DMS153 treated with DMSO at 0.1 percent for 48 hours (cell line): ENCODE data around the gene TBL1X.
A peak's percentile ranks its signal among the peaks of the same experiment; 100 is the strongest.
"Not testable (repeated sequence)": the region's sequence is repeated elsewhere in the genome, so short reads cannot be mapped to it uniquely, and the experiment has no call there.

ENCODE experiments used
- DNase-seq: peaks from one replicate; lab custom pipeline; 2025; ENCODE audit not compliant: unreplicated experiment; lab: John Stamatoyannopoulos, UW

TBL1X gene

DNA sequence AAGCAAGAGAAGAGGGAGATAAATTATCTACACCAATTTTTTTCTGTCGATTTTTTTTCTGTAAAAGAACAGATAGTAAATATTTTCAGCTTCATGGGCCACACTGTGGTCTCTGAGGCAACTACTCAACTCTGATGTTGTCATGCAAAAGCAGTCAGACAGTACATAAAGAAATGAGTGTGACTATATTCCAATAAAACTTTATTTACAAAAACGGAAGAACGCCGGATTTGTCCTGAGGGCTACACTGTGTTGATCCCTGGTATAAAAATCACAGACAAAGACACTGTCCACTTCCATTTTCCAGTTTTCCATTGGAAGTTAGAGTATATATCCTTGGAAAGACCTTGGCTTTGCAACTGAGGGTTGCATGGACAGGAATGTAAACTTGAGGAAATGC lies 282.8 kb downstream of the TBL1X start:
- DNase-seq = no peak

DNA sequence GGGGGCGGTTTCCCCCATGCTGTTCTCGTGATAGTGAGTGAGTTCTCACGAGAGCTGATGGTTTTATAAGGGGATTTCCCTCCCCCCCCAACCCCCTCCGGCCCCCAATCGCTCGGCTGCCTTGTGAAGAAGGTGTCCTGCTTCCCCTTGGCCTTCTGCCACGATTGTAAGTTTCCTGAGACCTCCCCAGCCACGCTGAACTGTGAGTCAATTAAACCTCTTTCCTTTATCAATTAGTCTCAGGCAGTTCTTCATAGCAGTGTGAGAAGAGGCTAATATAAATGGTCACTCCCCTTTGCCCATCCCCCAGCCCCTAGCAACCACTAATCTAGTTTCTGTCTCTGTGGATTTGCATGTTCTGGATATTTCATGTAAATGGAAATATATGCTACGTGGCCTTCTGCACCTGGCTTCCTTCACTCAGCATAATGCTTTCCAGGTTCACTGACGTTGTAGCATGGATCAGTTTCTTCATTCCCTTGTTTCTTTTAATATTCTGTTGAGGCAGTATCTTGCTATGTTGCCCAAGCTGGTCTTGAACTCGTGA lies 284.4 kb downstream of the TBL1X start:
- DNase-seq = no peak

- no peak for DNase-seq
Observed at GRCh38 chrX:9757366-9757765, 292.5 kb downstream of the TBL1X start.

GRCh38 chrX:9758021-9758638 lies 293.3 kb downstream of the TBL1X start:
- no peak for DNase-seq

- DNase-seq = no peak
Observed at GRCh38 chrX:9759337-9759736, 294.5 kb downstream of the TBL1X start.

GRCh38 chrX:9765072-9765736 lies 300.3 kb downstream of the TBL1X start:
- DNase-seq = no peak

DNA sequence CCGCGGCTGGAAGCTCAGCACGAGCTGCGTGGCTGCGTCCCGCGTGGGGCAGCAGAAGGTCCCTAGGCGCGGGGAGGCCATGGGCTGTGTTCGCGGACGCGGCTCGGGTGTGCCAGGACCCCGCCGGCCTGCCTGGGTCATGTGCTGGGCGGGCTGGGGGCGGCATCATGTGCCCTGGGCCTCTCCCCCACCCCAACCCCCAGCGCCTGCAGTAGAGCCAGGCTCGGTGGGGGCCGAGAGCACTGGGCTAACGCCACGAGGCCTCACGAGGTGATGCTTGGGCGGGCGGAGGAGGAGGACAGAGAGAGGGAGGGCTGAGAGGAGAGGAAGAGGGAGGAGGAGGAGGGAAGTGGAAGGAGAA lies 300.9 kb downstream of the TBL1X start, which contains the start of gene GPR143:
Gene GPR143, minus strand, starts transcription at position 111 of the 361 bp plus-strand sequence. Its CDS starts 30 bp downstream, at position 81.
- no peak for DNase-seq

- DNase-seq = no peak
Observed at GRCh38 chrX:9767375-9767774, 302.5 kb downstream of the TBL1X start.

- not testable (repeated sequence) for DNase-seq
Observed at GRCh38 chrX:9768321-9768839, 303.5 kb downstream of the TBL1X start.

DNA sequence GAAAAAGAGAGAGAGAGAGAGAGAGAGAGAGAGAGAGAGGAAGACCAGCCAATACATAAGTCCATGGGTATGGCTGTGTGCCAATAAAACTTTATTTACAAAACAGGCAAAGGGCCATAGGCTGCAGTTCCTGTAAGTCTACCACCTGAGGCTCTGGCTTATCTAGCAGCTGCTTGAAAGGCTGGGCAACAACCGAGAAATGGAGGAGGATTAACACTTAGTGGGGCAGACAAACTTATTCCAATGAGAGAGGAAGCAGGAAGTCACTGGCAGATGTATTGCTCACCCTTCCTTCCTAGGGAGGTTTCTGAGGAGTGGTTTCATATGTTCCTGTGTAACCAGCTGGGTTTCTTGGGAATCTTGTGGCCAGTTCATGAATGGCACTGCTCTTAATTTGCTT lies 305.5 kb downstream of the TBL1X start:
- no peak for DNase-seq

- DNase-seq = no peak
Observed at GRCh38 chrX:9772943-9773342, 308.1 kb downstream of the TBL1X start.

- DNase-seq = no peak
Observed at GRCh38 chrX:9775930-9776329, 311.1 kb downstream of the TBL1X start.

GRCh38 chrX:9781941-9782340 lies 317.1 kb downstream of the TBL1X start:
- DNase-seq = no peak

GRCh38 chrX:9784332-9784731 lies 319.5 kb downstream of the TBL1X start:
- DNase-seq = no peak

DNA sequence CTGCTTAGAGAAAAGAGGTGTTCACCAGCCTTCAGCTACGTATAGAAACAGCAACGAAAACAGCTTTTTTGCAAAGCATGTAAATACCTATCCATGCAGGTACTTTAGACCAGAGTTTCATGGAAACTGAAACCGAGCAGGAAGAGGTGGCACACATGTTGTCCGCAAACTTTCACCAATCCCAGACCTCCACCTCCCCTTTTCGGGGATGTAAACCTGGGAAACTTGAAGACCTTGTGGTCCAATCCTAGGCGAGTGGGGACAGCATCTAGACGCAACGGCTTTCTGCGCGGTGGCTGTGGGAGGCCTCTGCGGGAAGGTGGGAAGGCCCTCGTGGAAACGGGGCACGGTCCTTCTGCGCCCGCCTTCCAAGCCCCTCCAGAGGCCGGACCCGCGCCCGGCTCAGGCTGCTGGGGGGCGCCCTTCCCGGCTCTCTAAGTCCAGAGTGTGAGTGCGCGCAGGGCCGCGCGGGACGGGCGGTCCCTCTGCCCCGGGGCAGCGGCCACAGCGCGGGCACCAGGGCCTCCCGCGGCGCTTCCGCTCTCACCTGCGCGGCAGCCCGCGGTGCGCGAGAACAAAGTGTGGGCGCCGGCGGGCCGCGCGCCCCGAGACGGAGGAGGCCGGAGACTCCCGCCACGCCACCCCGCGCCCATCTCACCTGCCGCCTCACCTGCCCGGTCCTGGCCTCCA lies 320.5 kb downstream of the TBL1X start:
- DNase-seq = no peak

GRCh38 chrX:9785944-9786797 lies 321.3 kb downstream of the TBL1X start, which contains the start of gene SHROOM2:
TSS of gene SHROOM2 (plus strand) at chrX:9786429. CDS start at chrX:9786546, 117 bp downstream.
- no peak for DNase-seq

DNA sequence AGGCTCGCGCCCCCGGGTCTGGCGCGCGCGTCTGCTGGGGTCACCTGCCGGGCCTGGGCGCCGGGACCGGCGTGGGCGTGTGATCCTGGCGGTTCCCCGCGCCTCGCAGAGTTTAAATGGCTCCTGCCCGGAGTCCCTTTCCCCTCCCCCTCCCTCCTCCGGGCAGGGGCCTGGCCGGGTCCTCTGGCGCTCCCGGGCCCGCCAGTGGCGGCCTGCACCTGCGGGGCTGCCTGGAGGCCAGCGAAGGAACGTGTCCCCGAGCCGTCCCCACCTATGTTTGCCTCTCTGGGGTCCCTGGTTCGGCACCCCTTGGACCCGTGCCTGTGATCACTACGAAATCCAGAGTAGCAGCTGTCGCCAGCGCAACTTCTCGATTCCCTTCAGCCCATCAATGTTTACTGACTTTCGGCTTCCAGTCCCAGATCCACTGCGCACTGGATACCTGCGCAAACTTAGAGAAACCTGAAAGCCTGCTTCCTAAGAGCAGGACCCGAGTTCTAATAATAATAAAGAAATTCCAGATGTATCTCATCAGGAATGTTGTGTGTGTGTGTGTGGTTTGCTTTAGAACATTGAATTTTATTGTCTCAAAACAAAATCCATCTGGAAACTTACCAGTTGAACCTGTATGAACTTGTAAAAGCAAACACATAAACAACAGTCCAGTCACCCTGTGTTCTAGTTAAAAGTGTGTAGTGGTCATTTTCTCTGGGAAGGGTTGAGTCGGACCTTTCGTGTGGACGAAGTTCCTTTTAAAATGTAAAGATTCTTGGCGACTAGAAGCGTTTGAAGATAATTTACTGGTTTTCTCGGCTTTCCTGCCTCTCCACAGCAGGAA lies 322.2 kb downstream of the TBL1X start:
- no peak for DNase-seq

- DNase-seq = peak; percentile 40
Observed at GRCh38 chrX:9788911-9789310, 324.1 kb downstream of the TBL1X start.

- no peak for DNase-seq
Observed at GRCh38 chrX:9789555-9789954, 324.7 kb downstream of the TBL1X start.
